ENCODE results near the gene TNN. TPM values are rescaled to one million over a fixed set of nuclear protein-coding genes. Genes with fewer than 3 reads are reported as not detected.

Gene TNN
- total RNA-seq, 2 donors from 2014 or later, result under 0.01 TPM; not detected in 1

DNA sequence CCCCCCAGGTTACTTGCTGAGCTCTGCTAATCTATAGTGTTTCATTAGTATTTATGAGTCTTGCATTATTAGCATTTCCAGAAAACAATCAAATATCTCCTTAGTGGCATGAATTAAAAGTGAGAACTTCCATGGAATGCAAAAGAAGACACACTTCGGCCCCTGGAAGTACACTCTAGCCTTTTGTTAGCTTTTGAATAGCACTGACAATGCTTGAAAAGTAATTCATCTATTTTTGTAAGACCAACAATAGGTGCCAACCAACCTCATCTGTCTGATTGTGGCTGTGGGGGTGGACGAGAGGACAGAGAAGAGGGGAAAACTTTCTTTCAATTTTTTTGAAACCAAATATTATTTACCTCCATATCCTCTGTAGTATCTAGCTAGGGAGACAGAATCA lies 97.1 kb downstream of the TNN start:
- ATAC-seq, result no peak
- 82 to 92% methylated on average over 2 of the region's 2 CpGs for WGBS, 2 donors
- Histone ChIP-seq H3K27me3 (no peaks in the 10 kb centered on the region), H3K4me3 (no peak overlapping the region), H3K9me3 (no peaks in the 10 kb centered on the region), H3K4me1 (peaks cover 13% of the 10 kb centered on the region), H3K27ac (no peak overlapping the region), H3K36me3 (replicated peaks in 1 of 2; ENCODE audit: insufficient read depth in 1 of 2, low read depth in 2 of 2) (peaks cover 0 to 29% of the 10 kb centered on the region in 2 donors)
- intact Hi-C loops (cut with DNase I), result no loop called here
- TF ChIP-seq POLR2A (IDR thresholded peaks at IDR 0.05), result no peak
- TF ChIP-seq, protein P1, sequence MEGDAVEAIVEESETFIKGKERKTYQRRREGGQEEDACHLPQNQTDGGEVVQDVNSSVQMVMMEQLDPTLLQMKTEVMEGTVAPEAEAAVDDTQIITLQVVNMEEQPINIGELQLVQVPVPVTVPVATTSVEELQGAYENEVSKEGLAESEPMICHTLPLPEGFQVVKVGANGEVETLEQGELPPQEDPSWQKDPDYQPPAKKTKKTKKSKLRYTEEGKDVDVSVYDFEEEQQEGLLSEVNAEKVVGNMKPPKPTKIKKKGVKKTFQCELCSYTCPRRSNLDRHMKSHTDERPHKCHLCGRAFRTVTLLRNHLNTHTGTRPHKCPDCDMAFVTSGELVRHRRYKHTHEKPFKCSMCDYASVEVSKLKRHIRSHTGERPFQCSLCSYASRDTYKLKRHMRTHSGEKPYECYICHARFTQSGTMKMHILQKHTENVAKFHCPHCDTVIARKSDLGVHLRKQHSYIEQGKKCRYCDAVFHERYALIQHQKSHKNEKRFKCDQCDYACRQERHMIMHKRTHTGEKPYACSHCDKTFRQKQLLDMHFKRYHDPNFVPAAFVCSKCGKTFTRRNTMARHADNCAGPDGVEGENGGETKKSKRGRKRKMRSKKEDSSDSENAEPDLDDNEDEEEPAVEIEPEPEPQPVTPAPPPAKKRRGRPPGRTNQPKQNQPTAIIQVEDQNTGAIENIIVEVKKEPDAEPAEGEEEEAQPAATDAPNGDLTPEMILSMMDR (IDR thresholded peaks at IDR 0.05), result no peak
- DNase-seq, result no peak

DNA sequence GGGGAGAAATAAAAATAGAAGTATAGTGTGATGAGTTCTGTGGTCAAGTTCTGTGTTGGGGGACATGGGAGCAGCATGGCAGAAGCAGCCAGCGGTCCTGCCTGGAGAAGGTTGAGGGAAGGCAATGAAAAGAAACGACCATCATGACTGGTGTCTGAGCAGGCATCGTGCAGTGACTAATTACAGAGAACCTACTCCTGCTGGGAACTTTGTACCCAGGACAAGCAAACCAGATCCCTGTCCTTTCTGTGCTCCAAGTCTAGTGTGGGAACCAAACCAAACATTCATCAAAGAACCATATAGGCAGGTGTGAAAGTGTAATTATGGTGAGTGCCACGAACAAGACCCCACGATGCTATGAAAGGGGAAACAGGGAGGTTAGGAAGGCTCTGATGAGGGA lies 99.1 kb downstream of the TNN start:
- Histone ChIP-seq H3K9me3 (no peaks in the 10 kb centered on the region), H3K27ac (no peak overlapping the region), H3K27me3 (no peaks in the 10 kb centered on the region), H3K4me1 (peaks cover 17% of the 10 kb centered on the region), H3K4me3 (no peak overlapping the region), H3K36me3 (replicated peaks in 1 of 2; ENCODE audit: insufficient read depth in 1 of 2, low read depth in 2 of 2) (peaks cover 0 to 16% of the 10 kb centered on the region in 2 donors)
- no peak for ATAC-seq
- intact Hi-C loops (cut with DNase I), result no loop called here
- 87 to 94% methylated on average over 5 of the region's 5 CpGs for WGBS, 2 donors
- DNase-seq, result no peak
- TF ChIP-seq, protein P1 (IDR thresholded peaks at IDR 0.05), result no peak
- TF ChIP-seq POLR2A (IDR thresholded peaks at IDR 0.05), result no peak

DNA sequence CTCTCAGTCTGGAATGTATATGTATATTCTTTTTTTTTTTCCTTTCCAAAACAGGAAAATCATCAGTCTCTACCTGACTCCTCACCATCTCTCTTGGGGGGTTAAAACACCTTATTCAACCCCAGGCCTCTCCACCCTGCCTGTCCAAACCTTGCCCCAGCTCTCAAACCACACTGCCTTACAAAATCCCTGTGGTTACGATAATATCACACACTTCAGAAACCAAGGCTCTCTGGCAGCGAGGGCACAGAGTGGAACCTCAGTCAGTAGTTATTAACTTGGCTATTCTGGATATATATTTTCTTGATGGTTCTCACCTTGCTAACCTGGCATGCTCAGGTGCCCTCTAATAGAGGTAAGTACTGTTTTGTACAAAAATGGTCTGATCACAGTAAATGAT lies 100.2 kb downstream of the TNN start:
- TF ChIP-seq POLR2A (IDR thresholded peaks at IDR 0.05), result no peak

DNA sequence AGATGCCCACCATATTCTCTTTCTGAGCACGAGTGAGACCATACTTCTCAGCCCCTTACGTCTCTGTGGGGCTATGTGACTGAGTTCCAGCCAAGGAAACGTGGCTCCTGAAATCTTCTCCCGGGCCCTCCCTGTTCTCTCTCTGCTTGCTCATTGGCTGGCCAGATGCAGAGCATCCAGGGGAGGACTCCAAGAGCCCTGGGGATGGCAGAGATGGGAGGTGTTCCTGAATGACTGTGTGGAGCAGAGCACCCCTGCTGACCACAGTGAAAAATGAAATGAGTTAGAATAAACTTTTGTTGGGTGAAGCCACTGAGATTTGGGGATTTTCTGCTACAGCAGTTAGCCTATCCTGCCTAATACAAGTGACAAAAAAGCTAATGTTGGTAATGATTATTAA lies 101.1 kb downstream of the TNN start:
- TF ChIP-seq POLR2A (IDR thresholded peaks at IDR 0.05), result no peak
- TF ChIP-seq, protein P1 (IDR thresholded peaks at IDR 0.05), result no peak
- WGBS, 2 donors, result 90% methylated on average over 4 of the region's 4 CpGs
- Histone ChIP-seq H3K27ac (peak overlapping the region in 1 of 4 donors; percentile 12), H3K4me1 (peaks cover 22% of the 10 kb centered on the region), H3K36me3 (replicated peaks in 1 of 2; ENCODE audit: insufficient read depth in 1 of 2, low read depth in 2 of 2) (peaks cover 0 to 8% of the 10 kb centered on the region in 2 donors), H3K4me3 (no peak overlapping the region), H3K9me3 (no peaks in the 10 kb centered on the region), H3K27me3 (no peaks in the 10 kb centered on the region)
- intact Hi-C loops (cut with DNase I), result no loop called here
- DNase-seq (no peak), ATAC-seq (no peak)

More for the DNA sequence above, 100.2 kb downstream of the TNN start:
- no peak overlapping the region for H3K27ac ChIP-seq
- H3K9me3 ChIP-seq, result no peaks in the 10 kb centered on the region
- intact Hi-C loops (cut with DNase I), result no loop called here
- peaks cover 0 to 13% of the 10 kb centered on the region in 2 donors for H3K36me3 ChIP-seq (replicated peaks in 1 of 2; ENCODE audit: insufficient read depth in 1 of 2, low read depth in 2 of 2)
- no peak overlapping the region for H3K4me3 ChIP-seq
- 69 to 100% methylated on average over 2 of the region's 2 CpGs for WGBS, 2 donors
- DNase-seq (no peak), ATAC-seq (no peak)
- H3K4me1 ChIP-seq, result peaks cover 22% of the 10 kb centered on the region
- no peaks in the 10 kb centered on the region for H3K27me3 ChIP-seq

DNA sequence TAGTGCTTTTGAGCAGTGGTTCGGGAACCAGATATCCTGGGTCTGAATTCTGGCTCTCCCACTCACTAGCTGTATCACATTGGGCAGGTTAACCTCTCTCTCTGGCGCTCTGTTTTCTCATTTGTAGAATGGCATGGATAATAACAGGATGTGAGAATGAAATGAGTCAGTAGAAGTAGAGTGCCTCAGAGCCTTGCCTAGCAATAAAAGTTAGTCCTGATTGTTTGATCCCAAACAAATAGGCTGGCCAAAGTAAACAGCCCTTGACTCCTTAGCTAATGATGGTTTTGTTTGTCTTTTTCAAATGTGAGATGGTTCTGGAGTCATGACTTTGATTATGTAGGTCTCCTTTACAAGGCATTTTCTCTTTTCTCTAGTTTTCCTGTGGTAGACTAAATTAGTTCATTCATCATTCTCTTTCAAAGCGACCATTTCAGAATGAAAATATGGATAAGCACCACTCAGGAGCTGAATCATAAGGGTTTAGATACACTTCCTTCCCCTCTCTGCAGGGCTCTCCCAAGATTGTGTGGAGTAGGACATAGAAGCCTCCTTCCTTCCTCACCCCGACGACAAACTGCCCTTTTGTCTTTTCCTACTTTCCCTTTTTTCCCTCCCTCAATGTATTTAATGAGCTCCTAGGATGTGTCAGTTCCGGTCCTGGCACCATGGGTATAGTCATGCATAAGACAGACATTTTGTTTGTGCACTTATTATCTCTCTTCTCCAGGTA lies 101.8 kb downstream of the TNN start:
- H3K36me3 ChIP-seq (replicated peaks in 1 of 2; ENCODE audit: insufficient read depth in 1 of 2, low read depth in 2 of 2), result peaks cover 0 to 6% of the 10 kb centered on the region in 2 donors
- WGBS, 2 donors, result 81 to 85% methylated on average over 6 of the region's 6 CpGs

More for the DNA sequence above, 101.8 kb downstream of the TNN start:
- H3K9me3 ChIP-seq, result no peaks in the 10 kb centered on the region
- H3K4me1 ChIP-seq, result peaks cover 22% of the 10 kb centered on the region
- TF ChIP-seq, protein P1 (IDR thresholded peaks at IDR 0.05), result no peak
- no peak for TF ChIP-seq POLR2A (IDR thresholded peaks at IDR 0.05)
- DNase-seq (no peak), ATAC-seq (peak; percentile 43)
- intact Hi-C loops (cut with DNase I), result no loop called here
- H3K4me3 ChIP-seq, result no peak overlapping the region
- peak overlapping the region in 1 of 4 donors; percentile 12 for H3K27ac ChIP-seq
- no peaks in the 10 kb centered on the region for H3K27me3 ChIP-seq
